HCT116 (cell line): ENCODE measurements around the gene ZNF432. TPM values are rescaled to one million over a fixed set of nuclear protein-coding genes. Genes with fewer than 3 reads are reported as not detected.

ENCODE experiments used
- ATAC-seq: fragments of 200-7000 bp; cut with Tn5 transposase; 2 replicates; pipeline ENCODE4 v1.9.1; 2020; ENCODE audit warnings: mild to moderate bottlenecking, moderate library complexity
- BruUV-seq: library from RNA; stranded (reverse); fragments of 400-500 nt; replicated peaks from 2 replicates; lab custom pipeline; 2021; lab: Mats Ljungman, UMichigan
- CTCF ChIA-PET: fragments of 300-600 bp; sonication (Branson Sonifier 250); formaldehyde crosslinking; loops from one replicate; lab custom pipeline; 2021; ENCODE audit warnings: antibody characterized with exemption; lab: Charles Lee
- POLR2A ChIA-PET: fragments of 300-600, 350-600 bp; sonication (Branson Sonifier 250); formaldehyde crosslinking; loops from one replicate; lab custom pipeline; 2021; ENCODE audit warnings: antibody characterized with exemption; lab: Charles Lee
- RAD21 ChIA-PET, 2 experiments: fragments of 300-600 bp; sonication (Branson Sonifier 250); formaldehyde crosslinking; loops; one replicate each; lab custom pipeline; 2023; ENCODE audit warnings: low total read pairs in 2 of 2; ENCODE audit not compliant: uncharacterized antibody in 2 of 2, unreplicated experiment in 2 of 2, low non-redundant PET in 1 of 2; lab: Charles Lee
- DNase-seq: peaks from one replicate; pipeline ENCODE4 v3.0.0-alpha.2; 2010; ENCODE audit warnings: low read depth, low spot score
- H2AFZ ChIP-seq: fragments of 200-600 bp; shearing (Covaris generic), sonication (generic); 2 replicates; pipeline ENCODE4 v1.6.1; 2017; ENCODE audit warnings: low read depth, mixed run types, mixed read lengths, antibody characterized with exemption, low read length; ENCODE audit not compliant: poor library complexity, severe bottlenecking
- H3K27ac ChIP-seq: 2 replicates; pipeline ENCODE4 v1.5.1; 2012; ENCODE audit warnings: low read depth, low read length
- H3K27me3 ChIP-seq: fragments of 200-600 bp; sonication (generic); 2 replicates; pipeline ENCODE4 v1.6.1; 2016; ENCODE audit warnings: mixed run types, low read length, mixed read lengths; ENCODE audit not compliant: insufficient read depth
- H3K36me3 ChIP-seq, 2 experiments: fragments of 200-500 bp in 1 of 2; fragments of 200-600 bp in 1 of 2; sonication (Bioruptor generic) in 1 of 2; sonication (generic) in 1 of 2; 2 replicates each; pipeline versions ENCODE4 v1.5.1 to v1.6.1; 2014 to 2016; ENCODE audit warnings: low read length in 2 of 2, inconsistent platforms in 1 of 2, mixed read lengths in 1 of 2, mixed run types in 1 of 2; ENCODE audit not compliant: insufficient read depth in 2 of 2, control insufficient read depth in 1 of 2
- H3K4me1 ChIP-seq, 2 experiments: fragments of 200-600 bp in 1 of 2; sonication (generic) in 1 of 2; 2 replicates each; pipeline versions ENCODE4 v1.5.1 to v1.6.1; 2012 to 2017; ENCODE audit warnings: low read length in 2 of 2, inconsistent platforms in 1 of 2, mild to moderate bottlenecking in 1 of 2, mixed read lengths in 1 of 2, mixed run types in 1 of 2, moderate library complexity in 1 of 2; ENCODE audit not compliant: insufficient read depth in 2 of 2, control insufficient read depth in 1 of 2
- H3K4me2 ChIP-seq: fragments of 200-600 bp; sonication (generic); 2 replicates; pipeline ENCODE4 v1.6.1; 2017; ENCODE audit warnings: mixed run types, low read length, mixed read lengths
- H3K4me3 ChIP-seq, 2 experiments: fragments of 200-600 bp in 1 of 2; sonication (generic) in 1 of 2; replicated peaks in 1 of 2; 2 replicates each; pipeline ENCODE4 v1.5.1; 2011 to 2016; ENCODE audit warnings: low read length in 2 of 2, control low read depth in 1 of 2, low read depth in 1 of 2, mild to moderate bottlenecking in 1 of 2, mixed read lengths in 1 of 2, mixed run types in 1 of 2
- H3K79me2 ChIP-seq: fragments of 200-600 bp; sonication (generic); 2 replicates; pipeline ENCODE4 v1.6.1; 2017; ENCODE audit warnings: mild to moderate bottlenecking, mixed run types, low read length, moderate library complexity, mixed read lengths; ENCODE audit not compliant: insufficient read depth
- H3K9ac ChIP-seq: fragments of 200-600 bp; sonication (generic); 2 replicates; pipeline ENCODE4 v1.6.1; 2016; ENCODE audit warnings: low read length, mixed read lengths
- H3K9me2 ChIP-seq: fragments of 200-600 bp; sonication (generic), shearing (Covaris generic); 2 replicates; pipeline ENCODE4 v1.6.1; 2017; ENCODE audit warnings: mixed run types, mild to moderate bottlenecking, moderate library complexity; ENCODE audit not compliant: insufficient read depth
- H3K9me3 ChIP-seq, 2 experiments: fragments of 200-500 bp in 1 of 2; fragments of 200-600 bp in 1 of 2; sonication (Bioruptor generic) in 1 of 2; sonication (generic) in 1 of 2; 2 replicates each; pipeline ENCODE4 v1.6.1; 2014 to 2017; ENCODE audit warnings: low read length in 2 of 2, mixed read lengths in 2 of 2, inconsistent platforms in 1 of 2, low read depth in 1 of 2, mild to moderate bottlenecking in 1 of 2, mixed run types in 1 of 2, moderate library complexity in 1 of 2; ENCODE audit not compliant: control insufficient read depth in 1 of 2, insufficient read depth in 1 of 2
- H4K20me1 ChIP-seq: fragments of 200-600 bp; sonication (generic), shearing (Covaris generic); 2 replicates; pipeline ENCODE4 v1.6.1; 2017; ENCODE audit warnings: mixed run types, mild to moderate bottlenecking, moderate library complexity; ENCODE audit not compliant: insufficient read depth
- EZH2 ChIP-seq: fragments of 200-600 bp; sonication (generic); IDR thresholded peaks from 2 replicates; pipeline ENCODE4 v1.6.1; 2017; ENCODE audit warnings: antibody characterized with exemption, mixed run types
- FOSL1 ChIP-seq: IDR thresholded peaks from 2 replicates; pipeline ENCODE4 v1.6.1; 2012; ENCODE audit warnings: low read depth
- JUND ChIP-seq: IDR thresholded peaks from 2 replicates; pipeline ENCODE4 v1.6.1; 2012
- REST ChIP-seq: IDR thresholded peaks from 2 replicates; pipeline ENCODE4 v1.6.1; 2012; ENCODE audit warnings: low read depth
- SP1 ChIP-seq: IDR thresholded peaks from 2 replicates; pipeline ENCODE4 v1.6.1; 2012; ENCODE audit warnings: low read depth
- SRF ChIP-seq: IDR thresholded peaks from 2 replicates; pipeline ENCODE4 v1.6.1; 2012; ENCODE audit warnings: low read depth
- TCF7L2 ChIP-seq: IDR thresholded peaks from 2 replicates; pipeline ENCODE4 v1.7.0; 2011; ENCODE audit warnings: borderline replicate concordance, inconsistent platforms; ENCODE audit not compliant: insufficient read depth, insufficient read length; ENCODE audit errors: extremely low read depth
- YY1 ChIP-seq: IDR thresholded peaks from 2 replicates; pipeline ENCODE4 v1.6.1; 2011; ENCODE audit warnings: low read length, low read depth, moderate library complexity, mild to moderate bottlenecking; ENCODE audit not compliant: insufficient replicate concordance; ENCODE audit errors: extremely low read depth
- ZFX ChIP-seq: fragments of 450-650 bp; IDR thresholded peaks from 2 replicates; pipeline ENCODE4 v1.6.1; 2017
- ZNF274 ChIP-seq: fragments of 200-500 bp; sonication (Bioruptor generic); IDR thresholded peaks from 2 replicates; pipeline ENCODE4 v1.6.1; 2014; ENCODE audit warnings: mild to moderate bottlenecking, low read depth, low read length, inconsistent platforms
- intact Hi-C: fragments of 100-400 bp; cut with micrococcal nuclease; formaldehyde crosslinking; loops from 2 replicates; pipeline ENCODE4 v1.10.0; 2022
- total RNA-seq: library from RNA; stranded (reverse); gene quantifications from one replicate; pipeline ENCODE4 v1.2.1, GENCODE V29; 2021; ENCODE audit not compliant: unreplicated experiment
- TF ChIP-seq, protein P1 (sequence below): IDR thresholded peaks from 2 replicates; pipeline ENCODE4 v1.6.1; 2012

ZNF432 gene
- total RNA-seq, 1 experiment from 2014 or later: 0.64 TPM

GRCh38 chr19:52095172-52096014 is 46.8 kb upstream of the ZNF432 start, which contains the start of gene ZNF841:
TSS of gene ZNF841 (minus strand) at chr19:52095765. CDS start at chr19:52084801, 10,964 bp downstream.
- intact Hi-C loops: no loop called here
- BruUV-seq: no TSS peak

GRCh38 chr19:52094526-52095130 is 46.0 kb upstream of the ZNF432 start:
- Histone ChIP-seq H3K4me2 (no peak overlapping the region), H3K9me2 (no peaks in the 10 kb centered on the region), H3K27me3 (no peaks in the 10 kb centered on the region), H3K4me3 (no peak overlapping the region), H4K20me1 (no peaks in the 10 kb centered on the region), H3K9me3 (peaks cover 1 to 9% of the 10 kb centered on the region in 2 experiments; a peak in 3 of 4 replicates), H3K4me1 (no peaks in the 10 kb centered on the region), H3K36me3 (no peaks in the 10 kb centered on the region), H3K27ac (no peak overlapping the region), H3K79me2 (no peaks in the 10 kb centered on the region), H3K9ac (no peak overlapping the region), H2AFZ (no peak overlapping the region)
- CTCF ChIA-PET: no interaction called here
- POLR2A ChIA-PET: no interaction called here
- RAD21 ChIA-PET: no interaction called here
- ATAC-seq: no peak
- TF ChIP-seq SP1 (no peak), EZH2 (no peak), ZFX (no peak), REST (no peak), FOSL1 (no peak), JUND (no peak), YY1 (no peak), SRF (no peak)
- TF ChIP-seq, protein P1, sequence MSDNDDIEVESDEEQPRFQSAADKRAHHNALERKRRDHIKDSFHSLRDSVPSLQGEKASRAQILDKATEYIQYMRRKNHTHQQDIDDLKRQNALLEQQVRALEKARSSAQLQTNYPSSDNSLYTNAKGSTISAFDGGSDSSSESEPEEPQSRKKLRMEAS: no peak
- no peak for DNase-seq
- BruUV-seq: no TSS peak
- intact Hi-C loops: no loop called here

More at GRCh38 chr19:52095172-52096014, 46.8 kb upstream of the ZNF432 start, which contains the start of gene ZNF841:
- H3K9ac ChIP-seq: no peak within 1 kb of the TSS
- H3K36me3 ChIP-seq: no peaks in the 10 kb centered on the region
- no peak within 1 kb of the TSS for H3K4me2 ChIP-seq
- peaks cover 0 to 8% of the 10 kb centered on the region in 2 experiments; a peak in 3 of 4 replicates for H3K9me3 ChIP-seq
- ATAC-seq: no peak
- H3K9me2 ChIP-seq: no peaks in the 10 kb centered on the region
- CTCF ChIA-PET: no interaction called here
- H4K20me1 ChIP-seq: no peaks in the 10 kb centered on the region
- TF ChIP-seq TCF7L2: no peak
- no peak for TF ChIP-seq ZNF274
- H2AFZ ChIP-seq: no peak within 1 kb of the TSS
- POLR2A ChIA-PET: no interaction called here
- H3K4me1 ChIP-seq: no peaks in the 10 kb centered on the region
- no peak within 1 kb of the TSS for H3K27ac ChIP-seq
- no peak for DNase-seq
- RAD21 ChIA-PET: no interaction called here
- H3K27me3 ChIP-seq: no peaks in the 10 kb centered on the region
- H3K79me2 ChIP-seq: no peaks in the 10 kb centered on the region
- H3K4me3 ChIP-seq: no peak within 1 kb of the TSS
